Measurements from ENCODE around the gene CLEC2L.

The CLEC2L gene

GRCh38 chr7:139585042-139585441 lies 61.6 kb downstream of the CLEC2L start:
- Mint-ChIP-seq H3K36me3 (ENCODE audit: low read depth) (peaks cover 86% of the 10 kb centered on the region), H3K27me3 (no peaks in the 10 kb centered on the region), H3K27ac (no peak overlapping the region), H3K9me3 (no peaks in the 10 kb centered on the region), H3K4me3 (no peak overlapping the region), H3K4me1 (ENCODE audit: low read depth) (peaks cover 21% of the 10 kb centered on the region)
- intact Hi-C loops (cut with micrococcal nuclease) = no loop called here

DNA sequence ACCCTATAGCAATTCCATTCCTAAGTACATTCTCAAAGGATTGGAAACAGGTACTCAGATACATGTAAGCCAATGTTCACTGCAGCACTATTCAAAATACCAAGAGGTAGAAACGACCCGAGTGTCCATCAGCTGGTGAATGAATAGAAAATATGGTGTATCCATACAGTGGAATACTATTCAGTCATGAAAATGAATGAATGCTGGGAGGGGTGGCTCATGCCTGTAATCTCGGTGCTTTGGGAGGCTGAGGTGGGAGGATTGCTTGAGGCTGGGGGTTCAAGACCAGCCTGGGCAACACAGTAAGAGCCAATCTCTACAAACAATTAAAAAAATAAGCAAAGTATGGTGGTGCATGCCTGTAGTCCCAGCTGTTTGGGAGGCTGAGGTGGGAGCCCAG lies 62.8 kb downstream of the CLEC2L start:
- intact Hi-C loops (cut with micrococcal nuclease) = no loop called here
- peaks cover 21% of the 10 kb centered on the region for H3K4me1 Mint-ChIP-seq (ENCODE audit: low read depth)
- no peaks in the 10 kb centered on the region for H3K27me3 Mint-ChIP-seq
- peaks cover 79% of the 10 kb centered on the region for H3K36me3 Mint-ChIP-seq (ENCODE audit: low read depth)
- H3K9me3 Mint-ChIP-seq = no peaks in the 10 kb centered on the region
- H3K4me3 Mint-ChIP-seq = no peak overlapping the region
- no peak overlapping the region for H3K27ac Mint-ChIP-seq

DNA sequence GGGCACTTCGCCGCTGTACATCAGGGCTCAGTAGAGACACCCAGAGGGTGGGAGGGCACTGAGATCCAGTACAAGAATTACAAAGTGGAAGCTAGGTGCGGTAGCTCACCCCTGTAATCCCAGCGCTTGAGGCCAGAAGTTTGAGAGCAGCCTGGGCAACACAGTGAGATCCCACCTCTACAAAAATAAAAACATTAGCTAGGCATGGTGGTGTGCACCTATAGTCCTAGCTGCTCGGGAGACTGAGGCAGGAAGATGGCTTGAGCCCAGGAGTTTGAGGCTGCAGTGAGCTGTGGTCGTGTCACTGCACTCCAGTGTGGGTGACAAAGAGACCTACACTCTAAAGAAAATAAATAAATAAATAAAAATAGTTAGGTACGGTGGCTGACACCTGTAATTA lies 64.0 kb downstream of the CLEC2L start:
- intact Hi-C loops (cut with micrococcal nuclease) = no loop called here
- Mint-ChIP-seq H3K4me3 (no peak overlapping the region), H3K27ac (no peak overlapping the region), H3K27me3 (no peaks in the 10 kb centered on the region), H3K9me3 (no peaks in the 10 kb centered on the region), H3K4me1 (ENCODE audit: low read depth) (peaks cover 21% of the 10 kb centered on the region), H3K36me3 (ENCODE audit: low read depth) (peaks cover 77% of the 10 kb centered on the region)

DNA sequence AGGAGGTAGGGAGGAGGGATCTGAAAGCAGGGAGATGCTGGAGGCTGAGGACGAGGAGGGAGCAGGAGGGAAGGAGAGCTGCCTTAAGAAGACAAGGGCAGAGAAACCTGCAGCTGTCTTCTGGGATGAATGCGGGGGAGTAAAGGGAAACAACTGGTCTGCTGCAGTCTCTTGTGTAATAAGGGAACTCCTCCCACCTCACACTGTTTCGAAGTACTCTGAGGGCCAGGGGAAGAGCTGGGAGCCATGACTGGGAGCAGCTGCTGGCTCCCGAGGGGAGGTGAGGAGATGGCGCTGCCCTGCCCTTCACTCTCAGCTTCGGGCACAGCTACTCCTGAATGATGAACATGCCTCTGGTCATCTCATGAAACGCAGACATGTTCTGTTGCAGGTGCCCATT lies 65.1 kb downstream of the CLEC2L start:
- no peak overlapping the region for H3K27ac Mint-ChIP-seq
- intact Hi-C loops (cut with micrococcal nuclease) = no loop called here
- no peaks in the 10 kb centered on the region for H3K9me3 Mint-ChIP-seq
- peaks cover 21% of the 10 kb centered on the region for H3K4me1 Mint-ChIP-seq (ENCODE audit: low read depth)
- no peaks in the 10 kb centered on the region for H3K27me3 Mint-ChIP-seq
- peaks cover 77% of the 10 kb centered on the region for H3K36me3 Mint-ChIP-seq (ENCODE audit: low read depth)
- H3K4me3 Mint-ChIP-seq = peak overlapping the region; percentile 28

DNA sequence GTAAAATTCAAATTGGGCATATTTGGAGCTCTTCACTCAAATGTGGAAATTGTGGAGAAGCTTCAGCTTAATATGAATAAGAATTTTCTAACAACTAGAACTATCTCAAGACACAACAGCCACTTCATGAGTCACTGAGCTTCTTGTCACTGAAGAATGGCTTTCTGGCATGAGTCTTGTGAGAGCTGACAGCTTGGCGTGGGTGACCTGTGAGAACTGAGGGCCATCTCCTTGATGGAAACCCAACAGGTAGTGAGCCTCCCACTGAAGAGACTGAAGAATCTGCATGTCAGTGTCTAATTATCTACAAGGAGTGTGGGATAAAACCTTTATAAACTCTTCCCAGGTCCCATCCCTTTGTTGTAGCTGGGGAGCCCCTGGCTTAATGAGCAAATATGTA lies 66.0 kb downstream of the CLEC2L start:
- H3K4me3 Mint-ChIP-seq = no peak overlapping the region
- intact Hi-C loops (cut with micrococcal nuclease) = no loop called here
- H3K27me3 Mint-ChIP-seq = no peaks in the 10 kb centered on the region
- H3K9me3 Mint-ChIP-seq = no peaks in the 10 kb centered on the region
- H3K36me3 Mint-ChIP-seq (ENCODE audit: low read depth) = peaks cover 77% of the 10 kb centered on the region
- no peak overlapping the region for H3K27ac Mint-ChIP-seq
- H3K4me1 Mint-ChIP-seq (ENCODE audit: low read depth) = peaks cover 21% of the 10 kb centered on the region

- no peaks in the 10 kb centered on the region for H3K9me3 Mint-ChIP-seq
- H3K4me3 Mint-ChIP-seq = no peak overlapping the region
- H3K36me3 Mint-ChIP-seq (ENCODE audit: low read depth) = peaks cover 77% of the 10 kb centered on the region
- intact Hi-C loops (cut with micrococcal nuclease) = no loop called here
- peaks cover 21% of the 10 kb centered on the region for H3K4me1 Mint-ChIP-seq (ENCODE audit: low read depth)
- no peaks in the 10 kb centered on the region for H3K27me3 Mint-ChIP-seq
- H3K27ac Mint-ChIP-seq = no peak overlapping the region
Observed at GRCh38 chr7:139591550-139592195, 68.2 kb downstream of the CLEC2L start.

DNA sequence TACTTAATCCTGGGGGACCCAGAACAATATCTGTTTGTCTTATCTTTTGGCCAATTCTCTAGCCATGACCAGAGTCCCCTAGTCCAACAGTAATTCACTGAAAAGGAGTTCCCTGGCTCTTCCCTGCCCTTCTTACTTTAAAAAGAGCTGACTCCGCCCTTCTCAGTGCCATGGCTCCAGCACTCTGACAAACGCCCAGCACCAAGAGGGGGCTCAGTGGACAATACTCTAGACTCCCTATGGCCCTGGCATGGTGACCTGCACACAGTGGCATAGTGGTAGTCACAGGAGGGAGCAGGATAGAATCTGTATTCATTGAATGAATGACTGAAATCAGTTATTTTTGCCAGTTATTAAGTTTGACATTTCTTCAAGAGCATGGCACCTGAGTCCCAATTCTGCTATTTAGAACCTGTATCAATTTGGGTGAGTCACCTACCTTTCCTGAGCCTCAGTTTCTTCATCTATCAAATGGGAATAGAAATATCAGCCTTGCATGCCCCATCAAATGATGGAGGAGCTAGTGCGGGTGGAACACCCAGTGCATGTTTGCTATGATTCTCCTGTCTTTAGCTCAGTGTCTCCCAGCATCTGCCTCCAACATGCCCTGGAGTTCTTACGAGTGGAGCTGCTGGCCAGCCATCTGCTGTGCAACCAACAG lies 69.4 kb downstream of the CLEC2L start:
- H3K27ac Mint-ChIP-seq = no peak overlapping the region
- intact Hi-C loops (cut with micrococcal nuclease) = no loop called here
- peaks cover 77% of the 10 kb centered on the region for H3K36me3 Mint-ChIP-seq (ENCODE audit: low read depth)

GRCh38 chr7:139594090-139594489 lies 70.6 kb downstream of the CLEC2L start:
- H3K36me3 Mint-ChIP-seq (ENCODE audit: low read depth) = peaks cover 81% of the 10 kb centered on the region
- no peaks in the 10 kb centered on the region for H3K27me3 Mint-ChIP-seq
- H3K4me1 Mint-ChIP-seq (ENCODE audit: low read depth) = peaks cover 10% of the 10 kb centered on the region
- no peaks in the 10 kb centered on the region for H3K9me3 Mint-ChIP-seq
- H3K4me3 Mint-ChIP-seq = no peak overlapping the region
- no peak overlapping the region for H3K27ac Mint-ChIP-seq
- intact Hi-C loops (cut with micrococcal nuclease) = no loop called here

More for the DNA sequence above, 69.4 kb downstream of the CLEC2L start:
- Mint-ChIP-seq H3K9me3 (no peaks in the 10 kb centered on the region), H3K4me1 (ENCODE audit: low read depth) (peaks cover 21% of the 10 kb centered on the region), H3K27me3 (no peaks in the 10 kb centered on the region), H3K4me3 (no peak overlapping the region)
